Endothelial cell of umbilical vein (primary cell): ENCODE measurements around the gene GGA3.

Source experiments
- EZH2 ChIP-seq: IDR thresholded peaks from 2 replicates; pipeline ENCODE4 v1.6.1; 2012; ENCODE audit warnings: borderline replicate concordance, low read depth, mild to moderate bottlenecking, moderate library complexity, low read length, inconsistent platforms; ENCODE audit not compliant: severe bottlenecking
- FOS ChIP-seq: IDR thresholded peaks from 2 replicates; pipeline ENCODE4 v1.6.1; 2011; ENCODE audit warnings: mild to moderate bottlenecking, low read length, moderate library complexity, borderline replicate concordance; ENCODE audit not compliant: insufficient read depth
- JUN ChIP-seq: IDR thresholded peaks from 2 replicates; pipeline ENCODE4 v1.6.1; 2011; ENCODE audit warnings: borderline replicate concordance, low read depth; ENCODE audit not compliant: insufficient read length, insufficient read depth
- POLR2A ChIP-seq: IDR thresholded peaks from 2 replicates; pipeline ENCODE4 v1.6.1; 2012; ENCODE audit warnings: low read depth, mild to moderate bottlenecking, control low read depth, low read length
- POLR2AphosphoS5 ChIP-seq: IDR thresholded peaks from 2 replicates; pipeline ENCODE4 v1.6.1; 2012; ENCODE audit warnings: low read depth, mild to moderate bottlenecking, control low read depth, low read length, moderate library complexity; ENCODE audit not compliant: insufficient read depth
- TF ChIP-seq, protein P1 (sequence below): IDR thresholded peaks from 2 replicates; pipeline ENCODE4 v1.6.1; 2011; ENCODE audit not compliant: insufficient read depth, insufficient read length
- TF ChIP-seq, protein P2 (sequence below), 2 donors: IDR thresholded peaks; 1 replicate in 1 of 2; 2 replicates in 1 of 2; pipeline ENCODE4 v1.5.1; 2011; ENCODE audit warnings: low read length in 2 of 2, mild to moderate bottlenecking in 2 of 2, moderate library complexity in 2 of 2, control low read depth in 1 of 2, inconsistent platforms in 1 of 2, low read depth in 1 of 2; ENCODE audit not compliant: insufficient read depth in 1 of 2; ENCODE audit errors: extremely low read depth in 1 of 2

DNA sequence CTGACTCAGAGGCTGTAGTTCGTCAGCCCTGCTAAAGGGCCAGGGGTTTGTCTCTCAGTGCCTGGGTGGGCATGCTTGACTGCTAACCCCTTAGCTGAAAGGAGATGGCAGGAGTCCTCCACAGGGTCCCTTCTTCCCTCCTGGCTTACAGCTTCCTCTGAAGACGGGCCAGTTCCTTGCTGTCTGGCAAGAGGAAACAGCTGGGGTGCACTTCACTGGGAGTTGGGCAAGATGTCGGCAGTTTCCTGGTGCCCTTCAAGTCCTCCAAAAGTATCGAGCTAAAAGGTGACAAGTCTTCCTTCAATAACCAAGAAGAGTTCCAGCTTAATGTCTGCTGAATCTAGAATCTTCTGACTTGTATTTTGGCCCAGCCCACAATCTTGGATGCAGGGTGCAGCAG lies 32.6 kb downstream of the GGA3 start:
- TF ChIP-seq, protein P1, sequence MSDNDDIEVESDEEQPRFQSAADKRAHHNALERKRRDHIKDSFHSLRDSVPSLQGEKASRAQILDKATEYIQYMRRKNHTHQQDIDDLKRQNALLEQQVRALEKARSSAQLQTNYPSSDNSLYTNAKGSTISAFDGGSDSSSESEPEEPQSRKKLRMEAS = no peak
- TF ChIP-seq, protein P2, sequence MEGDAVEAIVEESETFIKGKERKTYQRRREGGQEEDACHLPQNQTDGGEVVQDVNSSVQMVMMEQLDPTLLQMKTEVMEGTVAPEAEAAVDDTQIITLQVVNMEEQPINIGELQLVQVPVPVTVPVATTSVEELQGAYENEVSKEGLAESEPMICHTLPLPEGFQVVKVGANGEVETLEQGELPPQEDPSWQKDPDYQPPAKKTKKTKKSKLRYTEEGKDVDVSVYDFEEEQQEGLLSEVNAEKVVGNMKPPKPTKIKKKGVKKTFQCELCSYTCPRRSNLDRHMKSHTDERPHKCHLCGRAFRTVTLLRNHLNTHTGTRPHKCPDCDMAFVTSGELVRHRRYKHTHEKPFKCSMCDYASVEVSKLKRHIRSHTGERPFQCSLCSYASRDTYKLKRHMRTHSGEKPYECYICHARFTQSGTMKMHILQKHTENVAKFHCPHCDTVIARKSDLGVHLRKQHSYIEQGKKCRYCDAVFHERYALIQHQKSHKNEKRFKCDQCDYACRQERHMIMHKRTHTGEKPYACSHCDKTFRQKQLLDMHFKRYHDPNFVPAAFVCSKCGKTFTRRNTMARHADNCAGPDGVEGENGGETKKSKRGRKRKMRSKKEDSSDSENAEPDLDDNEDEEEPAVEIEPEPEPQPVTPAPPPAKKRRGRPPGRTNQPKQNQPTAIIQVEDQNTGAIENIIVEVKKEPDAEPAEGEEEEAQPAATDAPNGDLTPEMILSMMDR (IDR thresholded peaks at IDR 0.05; ENCODE audit: extremely low read depth in 1 of 2, insufficient read depth in 1 of 2, low read depth in 1 of 2, low read length in 2 of 2) = no peak
- no peak for TF ChIP-seq POLR2A
- TF ChIP-seq POLR2AphosphoS5 = no peak
- no peak for TF ChIP-seq EZH2
- no peak for TF ChIP-seq FOS
- TF ChIP-seq JUN = no peak
